K562 (cell line): ENCODE results near the gene TNFSF11. TPM values are rescaled to one million over a fixed set of nuclear protein-coding genes. Genes with fewer than 3 reads are reported as not detected.

ENCODE experiments used
- ATAC-seq: fragments of 200-7000 bp; cut with Tn5 transposase; 3 replicates; pipeline ENCODE4 v1.9.1; 2020; ENCODE audit warnings: moderate library complexity
- BruUV-seq: library from RNA; stranded (reverse); fragments of 400-500 nt; replicated peaks from 2 replicates; lab custom pipeline; 2021; lab: Mats Ljungman, UMichigan
- CTCF ChIA-PET: fragments of 300-600 bp; formaldehyde crosslinking; extraction: SDS; loops from one replicate; lab custom pipeline; 2021; ENCODE audit warnings: low intra/inter-chr PET ratio; lab: Yijun Ruan, JAX
- POLR2A ChIA-PET: fragments of 300-600, 350-650 bp; sonication (Branson Sonifier 250); formaldehyde crosslinking; extraction: SDS; loops from one replicate; lab custom pipeline; 2021; ENCODE audit warnings: antibody characterized with exemption, inconsistent platforms; lab: Yijun Ruan, JAX
- DNase-seq, 4 experiments: peaks; one replicate each; pipeline versions ENCODE4 v3.0.0 to v3.0.0-alpha.2; 2011 to 2018; ENCODE audit warnings: low spot score in 3 of 4, mixed read lengths in 3 of 4; ENCODE audit errors: extremely low read depth in 1 of 4
- FAIRE-seq: peaks from 2 replicates; lab custom pipeline; 2011; peaks lifted over from hg19 to GRCh38; lab: Jason Lieb, UNC
- H2AFZ ChIP-seq: 2 replicates; pipeline ENCODE4 v1.6.0; 2011; ENCODE audit warnings: low read depth, low read length, control low read depth, inconsistent platforms
- H3K27ac ChIP-seq: fragments of 200-600 bp; 3 replicates; pipeline ENCODE4 v1.8.0; 2011; ENCODE audit warnings: low read depth, mild to moderate bottlenecking, control low read depth, inconsistent platforms, low read length, moderate library complexity, mixed read lengths; ENCODE audit errors: extremely low read depth
- H3K27me3 ChIP-seq, 2 experiments: fragments of 300-600 bp in 1 of 2; 2 replicates in 1 of 2; 3 replicates in 1 of 2; pipeline versions ENCODE4 v1.6.0 to v1.8.0; 2011; ENCODE audit warnings: inconsistent platforms in 2 of 2, low read length in 2 of 2, mild to moderate bottlenecking in 1 of 2, mixed read lengths in 1 of 2, moderate library complexity in 1 of 2; ENCODE audit not compliant: control insufficient read depth in 2 of 2, insufficient read depth in 2 of 2
- H3K36me3 ChIP-seq: fragments of 300-600 bp; 3 replicates; pipeline ENCODE4 v1.8.0; 2011; ENCODE audit warnings: mild to moderate bottlenecking, low read length, inconsistent platforms; ENCODE audit not compliant: control insufficient read depth, insufficient read depth
- H3K4me1 ChIP-seq, 2 experiments: fragments of 200-600 bp in 1 of 2; replicated peaks in 1 of 2; 2 replicates in 1 of 2; 3 replicates in 1 of 2; pipeline versions ENCODE4 v1.5.1 to v1.8.0; 2011; ENCODE audit warnings: inconsistent platforms in 2 of 2, low read length in 2 of 2, mild to moderate bottlenecking in 1 of 2, mixed read lengths in 1 of 2, moderate library complexity in 1 of 2; ENCODE audit not compliant: control insufficient read depth in 2 of 2, insufficient read depth in 2 of 2
- H3K4me2 ChIP-seq: 2 replicates; pipeline ENCODE4 v1.6.1; 2011; ENCODE audit warnings: low read length, control low read depth, inconsistent platforms, mixed read lengths; ENCODE audit not compliant: insufficient read depth
- H3K4me3 ChIP-seq: fragments of 200-600 bp; sonication (generic), shearing (Covaris generic); 2 replicates; pipeline ENCODE4 v1.5.1; 2016; ENCODE audit warnings: control low read depth, inconsistent platforms
- H3K79me2 ChIP-seq: fragments of 200-600 bp; 3 replicates; pipeline ENCODE4 v1.8.0; 2011; ENCODE audit warnings: low read length, inconsistent platforms; ENCODE audit not compliant: control insufficient read depth, insufficient read depth
- H3K9ac ChIP-seq, 2 experiments: 2 replicates each; pipeline versions ENCODE4 v1.6.0 to v1.6.1; 2011; ENCODE audit warnings: low read depth in 2 of 2, low read length in 2 of 2, control low read depth in 1 of 2, inconsistent platforms in 1 of 2, mild to moderate bottlenecking in 1 of 2, mixed read lengths in 1 of 2; ENCODE audit not compliant: insufficient read depth in 1 of 2
- H3K9me1 ChIP-seq: one replicate; pipeline ENCODE4 v1.6.0; 2011; ENCODE audit warnings: inconsistent platforms, mild to moderate bottlenecking, low read length, moderate library complexity; ENCODE audit not compliant: control insufficient read depth, insufficient read depth
- H3K9me3 ChIP-seq: replicated peaks from 2 replicates; pipeline ENCODE4 v1.5.1; 2011; ENCODE audit warnings: low read depth, low read length, inconsistent platforms; ENCODE audit not compliant: control insufficient read depth, insufficient read depth
- H4K20me1 ChIP-seq: replicated peaks from 2 replicates; pipeline ENCODE4 v1.6.1; 2011; ENCODE audit warnings: low read length, inconsistent platforms, mixed read lengths; ENCODE audit not compliant: control insufficient read depth, insufficient read depth
- BCL6 ChIP-seq: fragments of 250-450 bp; sonication (Bioruptor Pico); IDR thresholded peaks from 2 replicates; pipeline ENCODE4 v1.4.0; 2020
- GATAD2A ChIP-seq: fragments of 450-650 bp; IDR thresholded peaks from 2 replicates; pipeline ENCODE4 v1.6.1; 2017
- GATAD2B ChIP-seq: fragments of 450-650 bp; IDR thresholded peaks from 2 replicates; pipeline ENCODE4 v1.6.1; 2017; ENCODE audit warnings: mild to moderate bottlenecking, borderline replicate concordance
- HOXB6 ChIP-seq: fragments of 250-450 bp; sonication (Bioruptor Pico); IDR thresholded peaks from 2 replicates; pipeline ENCODE4 v1.5.1; 2022; ENCODE audit warnings: mild to moderate bottlenecking, borderline replicate concordance
- IFI16 ChIP-seq: fragments of 250-450 bp; sonication (Bioruptor Pico); IDR thresholded peaks from 2 replicates; pipeline ENCODE4 v2.1.2; 2022; ENCODE audit warnings: mild to moderate bottlenecking, inconsistent platforms
- KAT2B ChIP-seq: IDR thresholded peaks from one replicate; pipeline ENCODE4 v1.6.1; 2012; ENCODE audit warnings: low read depth, mild to moderate bottlenecking, control low read depth, inconsistent platforms, low read length, moderate library complexity
- MAZ ChIP-seq, 2 experiments: fragments of 450-650 bp in 1 of 2; sonication (generic) in 1 of 2; formaldehyde crosslinking; IDR thresholded peaks in 1 of 2; conservative IDR thresholded peaks in 1 of 2; 2 replicates each; pipeline versions ENCODE4 v1.4.0 to v1.5.0; 2020; ENCODE audit warnings: mild to moderate bottlenecking in 1 of 2, missing genetic modification reagents in 1 of 2
- POLR2G ChIP-seq: fragments of 200-400 bp; formaldehyde crosslinking; IDR thresholded peaks from 2 replicates; pipeline ENCODE4 v1.6.1; 2017; ENCODE audit warnings: low read depth, mild to moderate bottlenecking, antibody characterized with exemption, low read length, moderate library complexity
- TEAD4 ChIP-seq, 2 experiments: sonication (generic) in 1 of 2; formaldehyde crosslinking in 1 of 2; IDR thresholded peaks; 2 replicates each; pipeline versions ENCODE4 v1.6.1 to v1.8.0; 2012 to 2022; ENCODE audit warnings: borderline replicate concordance in 1 of 2, inconsistent platforms in 1 of 2, low read length in 1 of 2, mild to moderate bottlenecking in 1 of 2, missing genetic modification reagents in 1 of 2
- ZNF124 ChIP-seq: sonication (generic); formaldehyde crosslinking; IDR thresholded peaks from 2 replicates; pipeline ENCODE4 v1.8.1; 2022; ENCODE audit warnings: missing genetic modification reagents
- ZNF140 ChIP-seq: fragments of 250-450 bp; sonication (Bioruptor Pico); IDR thresholded peaks from 2 replicates; pipeline ENCODE4 v1.8.0; 2021; ENCODE audit warnings: moderate library complexity, mild to moderate bottlenecking, inconsistent platforms
- ZNF395 ChIP-seq: fragments of 200-800 bp; sonication (Bioruptor generic); IDR thresholded peaks from 2 replicates; pipeline ENCODE4 v1.6.1; 2017; ENCODE audit warnings: missing genetic modification characterization, missing compliant biosample characterization
- ZNF41 ChIP-seq: fragments of 250-450 bp; sonication (Bioruptor Pico); conservative IDR thresholded peaks from 2 replicates; pipeline ENCODE4 v1.4.0; 2020; ENCODE audit warnings: mild to moderate bottlenecking
- ZNF830 ChIP-seq: fragments of 250-450 bp; sonication (Bioruptor Pico); IDR thresholded peaks from 2 replicates; pipeline ENCODE4 v1.5.0; 2021; ENCODE audit warnings: mild to moderate bottlenecking
- WGBS: fragments of 100-300 bp; shearing (Covaris generic); methylation state at CpG from one replicate; pipeline ENCODE4 v1.1.6; 2016; ENCODE audit warnings: low coverage, mixed read lengths; ENCODE audit not compliant: insufficient coverage; ENCODE audit errors: missing lambda C conversion rate; 5-methylcytosine and 5-hydroxymethylcytosine counted together
- in situ Hi-C: fragments of 300-500 bp; cut with MboI; formaldehyde crosslinking; loops from 4 replicates; pipeline ENCODE4 v1.15.0; 2018; ENCODE audit warnings: inconsistent platforms, mixed read lengths
- intact Hi-C: fragments of 100-400 bp; cut with micrococcal nuclease; formaldehyde crosslinking; loops from 2 replicates; pipeline ENCODE4 v1.14.2; 2022
- polyA plus RNA-seq, 8 experiments: library from polyadenylated mRNA; depleted of rRNA in 4 of 8; stranded (reverse) in 5 of 8; unstranded in 3 of 8; fragments of >200 nt; fragmentation: Nextera tagmentation in 2 of 8; fragmentation: Illumina TruSeq in 1 of 8; extraction: Ambion mirVana in 2 of 8; extraction: Trizol in 1 of 8; gene quantifications; 2 replicates each; pipeline versions ENCODE4 v1.2.1 to v1.2.3, GENCODE V29; 2011 to 2014; ENCODE audit warnings: inconsistent platforms in 1 of 8, missing spikeins in 1 of 8
- total RNA-seq, 7 experiments: library from RNA; depleted of rRNA in 6 of 7; stranded (reverse); fragments of >200 nt in 6 of 7; fragmentation: Illumina TruSeq in 2 of 7; extraction: Trizol in 2 of 7; gene quantifications; 2 replicates each; pipeline versions ENCODE4 v1.2.1 to v1.2.3, GENCODE V29; 2011 to 2021; ENCODE audit warnings: low replicate concordance in 1 of 7
- TF ChIP-seq, protein P1 (sequence below), 2 experiments: IDR thresholded peaks; 2 replicates each; pipeline ENCODE4 v1.6.1; 2011; ENCODE audit warnings: borderline replicate concordance in 1 of 2, control low read depth in 1 of 2, low read depth in 1 of 2, low read length in 1 of 2, mild to moderate bottlenecking in 1 of 2, mixed read lengths in 1 of 2, moderate library complexity in 1 of 2; ENCODE audit not compliant: insufficient read depth in 1 of 2, insufficient read length in 1 of 2, poor library complexity in 1 of 2, severe bottlenecking in 1 of 2; ENCODE audit errors: extremely low read depth in 1 of 2
- TF ChIP-seq, protein P2 (sequence below): sonication (generic); formaldehyde crosslinking; IDR thresholded peaks from 2 replicates; pipeline ENCODE4 v1.8.0; 2023; ENCODE audit warnings: mild to moderate bottlenecking, missing genetic modification reagents

Gene TNFSF11
- total and polyA plus RNA-seq, 9 of the 15 experiments (the other 6 are each of a cell fraction or from before 2014, with no cell fraction given): not detected

GRCh38 chr13:42602906-42603305 is 29.0 kb downstream of the TNFSF11 start (continued):
- TF ChIP-seq GATAD2A (no peak), ZNF41 (CRISPR knock-in tag) (no peak), HOXB6 (CRISPR knock-in tag) (no peak)

DNA sequence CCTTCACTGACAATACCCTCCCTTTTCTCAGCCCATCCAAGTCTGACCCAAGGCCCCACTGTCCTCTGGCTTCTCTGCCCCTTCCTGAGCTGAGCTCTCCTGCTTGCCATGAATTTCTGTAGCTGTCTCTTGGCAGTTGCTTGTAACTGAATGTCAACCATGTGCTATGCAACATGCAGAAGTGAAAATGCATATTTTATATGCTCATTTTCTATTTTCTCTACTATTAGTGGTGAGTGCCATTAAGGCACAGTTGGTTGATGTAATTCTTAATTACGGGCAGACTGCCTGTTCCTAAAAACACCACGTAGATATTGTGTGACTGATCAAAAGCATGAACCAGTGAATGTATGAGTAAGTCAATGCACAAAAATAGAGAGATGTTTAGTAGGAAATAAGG is 29.6 kb downstream of the TNFSF11 start:
- CTCF ChIA-PET: no interaction called here
- WGBS: 0% methylated on average over 2 of the region's 2 CpGs

More for the DNA sequence above, 29.6 kb downstream of the TNFSF11 start:
- Histone ChIP-seq H3K4me1 (no peaks in the 10 kb centered on the region), H3K9me3 (no peaks in the 10 kb centered on the region), H3K79me2 (no peaks in the 10 kb centered on the region), H3K27me3 (no peaks in the 10 kb centered on the region), H3K36me3 (no peaks in the 10 kb centered on the region), H3K27ac (no peak overlapping the region), H4K20me1 (no peaks in the 10 kb centered on the region), H3K4me3 (no peak overlapping the region), H3K4me2 (no peak overlapping the region), H3K9ac (no peak overlapping the region), H2AFZ (no peak overlapping the region), H3K9me1 (no peaks in the 10 kb centered on the region)
- no peak for FAIRE-seq
- POLR2A ChIA-PET: no interaction called here
- no TSS peak for BruUV-seq
- no peak for DNase-seq
- ATAC-seq: no peak
- intact Hi-C loops (no loop called here), in situ Hi-C loops (no loop called here)
- TF ChIP-seq, protein P1, sequence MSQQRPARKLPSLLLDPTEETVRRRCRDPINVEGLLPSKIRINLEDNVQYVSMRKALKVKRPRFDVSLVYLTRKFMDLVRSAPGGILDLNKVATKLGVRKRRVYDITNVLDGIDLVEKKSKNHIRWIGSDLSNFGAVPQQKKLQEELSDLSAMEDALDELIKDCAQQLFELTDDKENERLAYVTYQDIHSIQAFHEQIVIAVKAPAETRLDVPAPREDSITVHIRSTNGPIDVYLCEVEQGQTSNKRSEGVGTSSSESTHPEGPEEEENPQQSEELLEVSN (IDR thresholded peaks at IDR 0.05; ENCODE audit: borderline replicate concordance in 1 of 2, extremely low read depth in 1 of 2, insufficient read depth in 1 of 2, insufficient read length in 1 of 2, low read depth in 1 of 2, low read length in 1 of 2, poor library complexity in 1 of 2, severe bottlenecking in 1 of 2): no peak
- TF ChIP-seq, protein P2, sequence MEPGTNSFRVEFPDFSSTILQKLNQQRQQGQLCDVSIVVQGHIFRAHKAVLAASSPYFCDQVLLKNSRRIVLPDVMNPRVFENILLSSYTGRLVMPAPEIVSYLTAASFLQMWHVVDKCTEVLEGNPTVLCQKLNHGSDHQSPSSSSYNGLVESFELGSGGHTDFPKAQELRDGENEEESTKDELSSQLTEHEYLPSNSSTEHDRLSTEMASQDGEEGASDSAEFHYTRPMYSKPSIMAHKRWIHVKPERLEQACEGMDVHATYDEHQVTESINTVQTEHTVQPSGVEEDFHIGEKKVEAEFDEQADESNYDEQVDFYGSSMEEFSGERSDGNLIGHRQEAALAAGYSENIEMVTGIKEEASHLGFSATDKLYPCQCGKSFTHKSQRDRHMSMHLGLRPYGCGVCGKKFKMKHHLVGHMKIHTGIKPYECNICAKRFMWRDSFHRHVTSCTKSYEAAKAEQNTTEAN (CRISPR knock-in tag): no peak
- TF ChIP-seq KAT2B (no peak), IFI16 (no peak), ZNF140 (CRISPR knock-in tag) (no peak), ZNF830 (CRISPR knock-in tag) (no peak), ZNF395 (no peak), MAZ (CRISPR knock-in tag; conservative IDR thresholded peaks at IDR 0.05 in 1 of 2, IDR thresholded peaks at IDR 0.05 in 1 of 2) (no peak), ZNF124 (CRISPR knock-in tag) (no peak), POLR2G (no peak), GATAD2B (no peak), TEAD4 (IDR thresholded peaks at IDR 0.05; ENCODE audit: low read length) (no peak), TEAD4 (CRISPR knock-in tag; IDR thresholded peaks at IDR 0.05; ENCODE audit: borderline replicate concordance) (no peak), BCL6 (CRISPR knock-in tag) (no peak)
- TF ChIP-seq, all 486 proteins: peak for 0
